HG03196 (cell line): ENCODE results near the gene ZKSCAN7.
"Not testable (repeated sequence)": the region's sequence is repeated elsewhere in the genome, so short reads cannot be mapped to it uniquely, and the experiment has no call there.

Source experiments
- ATAC-seq: cut with Tn5 transposase; IDR thresholded peaks from one replicate; pipeline ENCODE4 v1.9.1; 2021; ENCODE audit not compliant: unreplicated experiment

The ZKSCAN7 gene

GRCh38 chr3:44576613-44577012 lies 21.6 kb downstream of the ZKSCAN7 start:
- ATAC-seq: no peak

DNA sequence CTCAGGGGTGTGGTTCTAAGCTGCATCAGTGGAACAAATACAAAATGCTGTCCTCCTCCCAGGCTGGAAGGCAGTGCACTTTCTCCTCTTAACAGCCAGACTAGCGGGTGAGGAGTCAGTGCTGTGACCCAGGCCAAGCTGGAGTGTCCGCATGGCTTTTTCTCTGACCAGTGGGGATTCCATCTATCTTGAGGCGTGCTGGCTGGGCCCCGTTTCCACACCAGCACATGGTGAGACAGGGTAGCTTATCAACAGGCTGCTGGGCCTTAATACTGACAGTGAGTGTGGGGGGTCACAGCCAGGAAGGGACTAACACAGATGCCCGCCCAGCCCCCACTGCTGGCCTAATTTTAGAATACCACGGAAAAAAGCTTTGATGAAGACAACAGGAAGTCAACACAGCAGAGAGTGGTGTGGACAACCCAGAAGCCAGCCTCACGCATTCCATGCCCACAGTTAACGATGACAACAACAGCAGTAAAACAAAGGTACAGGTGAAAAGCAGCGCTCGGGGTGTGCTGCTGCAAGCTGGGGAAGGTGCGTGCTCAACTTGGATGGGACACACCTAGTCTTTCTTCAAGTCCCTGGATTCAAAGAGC lies 22.5 kb downstream of the ZKSCAN7 start:
- ATAC-seq: not testable (repeated sequence)

GRCh38 chr3:44578316-44578715 lies 23.3 kb downstream of the ZKSCAN7 start:
- ATAC-seq: not testable (repeated sequence)

GRCh38 chr3:44578924-44579515 lies 24.0 kb downstream of the ZKSCAN7 start:
- not testable (repeated sequence) for ATAC-seq

- ATAC-seq: not testable (repeated sequence)
Observed at GRCh38 chr3:44579749-44580148, 24.8 kb downstream of the ZKSCAN7 start.

GRCh38 chr3:44580971-44581370 lies 26.0 kb downstream of the ZKSCAN7 start:
- not testable (repeated sequence) for ATAC-seq

- peak; percentile 58 for ATAC-seq
Observed at GRCh38 chr3:44584646-44585501, 29.9 kb downstream of the ZKSCAN7 start, which contains the start of gene ZNF660. ZNF660 (plus strand) TSS chr3:44584964; CDS start chr3:44594194, 9,230 bp downstream.

GRCh38 chr3:44596621-44597020 lies 41.6 kb downstream of the ZKSCAN7 start:
- no peak for ATAC-seq

GRCh38 chr3:44601749-44602148 lies 46.8 kb downstream of the ZKSCAN7 start:
- ATAC-seq: no peak

- no peak for ATAC-seq
Observed at GRCh38 chr3:44612678-44613077, 57.7 kb downstream of the ZKSCAN7 start.
